Measurements from ENCODE around the gene MDN1. TPM values are rescaled to one million over a fixed set of nuclear protein-coding genes. Genes with fewer than 3 reads are reported as not detected.
A peak's percentile ranks its signal among the peaks of the same experiment; 100 is the strongest.
"Not testable (repeated sequence)": the region's sequence is repeated elsewhere in the genome, so short reads cannot be mapped to it uniquely, and the experiment has no call there.

Gene MDN1
- total RNA-seq, 2 donors from 2014 or later: 27.3 to 30.0 TPM

DNA sequence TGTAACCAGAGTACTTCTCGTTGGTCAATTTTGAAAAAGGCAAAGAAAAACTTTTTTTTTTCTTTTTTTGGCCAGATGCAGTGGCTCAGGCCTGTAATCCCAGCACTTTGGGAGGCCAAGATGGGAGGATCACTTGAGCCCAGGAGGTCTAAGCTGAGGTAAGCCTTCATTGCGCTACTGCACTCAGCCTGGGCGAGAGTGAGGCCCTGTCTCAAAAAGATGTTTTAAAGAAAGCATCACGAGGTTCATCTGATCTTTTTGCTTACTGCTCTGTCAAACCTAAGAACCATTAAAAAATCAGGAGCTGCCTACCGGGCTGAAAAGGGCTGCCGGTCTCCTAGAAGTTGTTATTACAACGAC is 181.7 kb downstream of the MDN1 start:
- intact Hi-C loops (cut with DNase I): no loop called here
- no peak for DNase-seq (ENCODE audit: low spot score)

- intact Hi-C loops (cut with DNase I): not testable (repeated sequence)
Observed at GRCh38 chr6:89636412-89636811, 183.2 kb downstream of the MDN1 start.

DNA sequence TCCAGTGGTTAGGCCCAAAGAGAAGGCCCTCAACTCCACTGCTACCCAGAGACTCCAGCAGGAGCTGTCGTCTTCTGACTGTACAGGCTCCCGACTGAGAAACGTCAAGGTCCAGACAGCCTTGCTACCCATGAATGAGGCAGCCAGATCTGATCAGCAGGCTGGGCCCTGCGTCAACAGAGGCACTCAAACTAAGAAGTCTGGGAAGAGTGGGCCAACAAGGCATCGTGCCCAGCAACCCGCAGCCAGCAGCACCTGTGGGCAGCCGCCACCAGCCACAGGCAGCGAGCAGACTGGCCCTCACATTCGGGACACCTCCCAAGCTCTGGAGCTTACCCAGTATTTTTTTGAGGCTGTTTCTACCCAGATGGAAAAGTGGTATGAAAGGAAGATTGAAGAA is 189.1 kb downstream of the MDN1 start:
- no peak for DNase-seq (ENCODE audit: low spot score)
- intact Hi-C loops (cut with DNase I): no loop called here

More at GRCh38 chr6:89636412-89636811, 183.2 kb downstream of the MDN1 start:
- DNase-seq (ENCODE audit: low spot score): not testable (repeated sequence)

- intact Hi-C loops (cut with DNase I): no loop called here
- no peak for DNase-seq (ENCODE audit: low spot score)
Observed at GRCh38 chr6:89623749-89624148, 195.8 kb downstream of the MDN1 start.

GRCh38 chr6:89619567-89619966 is 200.0 kb downstream of the MDN1 start:
- intact Hi-C loops (cut with DNase I): no loop called here
- no peak for DNase-seq (ENCODE audit: low spot score)

DNA sequence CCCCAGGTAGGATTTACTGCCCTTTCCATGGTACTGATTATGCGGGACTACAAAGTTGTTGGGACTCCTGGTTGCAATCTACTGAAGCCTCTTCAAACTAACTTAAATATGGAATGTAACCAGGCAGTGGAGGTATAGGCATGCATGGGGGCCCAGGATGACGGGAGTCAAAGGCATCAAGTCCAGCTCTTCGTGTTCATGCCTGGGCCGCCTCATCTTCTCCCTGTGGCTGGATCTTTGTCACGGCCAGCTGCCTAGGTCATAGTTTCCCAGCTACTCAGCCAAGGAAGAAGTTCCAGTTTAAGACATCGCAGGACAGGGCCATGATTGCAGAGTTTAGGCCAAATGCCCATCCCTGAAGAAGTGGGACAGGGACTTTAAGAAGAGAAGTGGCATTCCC is 201.6 kb downstream of the MDN1 start:
- no peak for DNase-seq (ENCODE audit: low spot score)
- intact Hi-C loops (cut with DNase I): no loop called here

GRCh38 chr6:89616531-89616930 is 203.1 kb downstream of the MDN1 start:
- intact Hi-C loops (cut with DNase I): no loop called here
- no peak for DNase-seq (ENCODE audit: low spot score)

DNA sequence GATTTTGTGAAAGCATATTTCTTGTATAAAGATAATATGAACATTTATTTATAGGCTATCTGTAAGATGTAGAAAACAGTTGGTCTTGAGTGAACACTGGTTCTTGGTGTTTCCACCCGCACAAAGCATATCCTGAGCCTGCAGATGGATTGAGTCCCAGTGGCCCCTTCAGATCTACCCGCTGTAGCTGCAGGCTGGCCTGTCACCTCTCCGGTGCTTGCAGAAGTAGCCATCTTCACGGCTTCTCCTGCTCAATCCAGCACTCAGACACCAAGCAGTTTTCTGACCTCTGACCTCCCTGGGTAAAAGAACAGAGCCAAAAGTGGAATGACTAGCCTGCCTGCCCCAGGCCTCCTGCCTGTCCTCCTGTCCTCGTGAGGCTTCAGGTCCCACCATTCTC is 203.7 kb downstream of the MDN1 start:
- intact Hi-C loops (cut with DNase I): no loop called here

DNA sequence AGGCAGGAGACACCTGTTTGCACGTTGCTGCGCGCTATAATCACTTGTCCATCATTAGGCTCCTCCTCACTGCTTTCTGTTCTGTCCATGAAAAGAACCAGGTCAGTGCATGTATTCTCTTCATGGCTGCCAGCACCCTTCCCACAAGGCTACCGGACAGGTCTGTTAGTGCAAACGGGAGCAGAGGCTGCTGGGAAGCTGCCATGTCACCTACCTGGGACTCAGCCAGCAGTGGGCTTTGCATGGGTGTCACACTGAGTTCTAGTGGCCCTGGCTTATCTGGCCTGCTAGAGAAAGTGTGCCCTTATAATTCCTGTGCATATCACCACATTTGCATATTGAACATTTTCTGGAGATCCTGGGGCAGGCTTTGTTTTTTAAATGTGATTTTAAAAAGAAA is 205.8 kb downstream of the MDN1 start:
- intact Hi-C loops (cut with DNase I): no loop called here
- DNase-seq (ENCODE audit: low spot score): no peak

More for the DNA sequence above, 203.7 kb downstream of the MDN1 start:
- no peak for DNase-seq (ENCODE audit: low spot score)

- no peak for DNase-seq (ENCODE audit: low spot score)
- intact Hi-C loops (cut with DNase I): no loop called here
Observed at GRCh38 chr6:89612121-89612520, 207.5 kb downstream of the MDN1 start.

DNA sequence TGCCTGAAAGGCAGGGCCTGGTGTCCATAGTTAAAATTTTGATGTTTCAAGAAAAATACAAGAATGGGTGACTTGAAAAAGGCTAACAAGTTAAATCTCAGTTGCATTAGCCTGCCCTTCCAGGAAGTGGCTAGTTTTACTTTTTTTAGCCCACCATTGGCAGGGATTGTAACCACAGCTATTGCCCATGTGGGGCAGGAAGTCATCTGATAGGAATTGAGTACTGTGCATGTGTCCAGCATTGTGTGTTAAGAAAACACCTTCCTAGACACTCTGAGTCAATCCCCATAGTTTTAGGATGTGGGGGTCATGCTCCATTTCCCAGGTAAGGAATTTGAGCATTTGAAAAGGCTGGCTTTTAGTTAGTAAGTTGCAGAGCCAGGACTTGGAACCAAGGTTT is 207.9 kb downstream of the MDN1 start:
- DNase-seq (ENCODE audit: low spot score): no peak
- intact Hi-C loops (cut with DNase I): loop anchor here in 1 of 2 donors (2.0 kb wide), 1 partner anchor 179 kb away; the partner anchor contains the start of gene ANKRD6

DNA sequence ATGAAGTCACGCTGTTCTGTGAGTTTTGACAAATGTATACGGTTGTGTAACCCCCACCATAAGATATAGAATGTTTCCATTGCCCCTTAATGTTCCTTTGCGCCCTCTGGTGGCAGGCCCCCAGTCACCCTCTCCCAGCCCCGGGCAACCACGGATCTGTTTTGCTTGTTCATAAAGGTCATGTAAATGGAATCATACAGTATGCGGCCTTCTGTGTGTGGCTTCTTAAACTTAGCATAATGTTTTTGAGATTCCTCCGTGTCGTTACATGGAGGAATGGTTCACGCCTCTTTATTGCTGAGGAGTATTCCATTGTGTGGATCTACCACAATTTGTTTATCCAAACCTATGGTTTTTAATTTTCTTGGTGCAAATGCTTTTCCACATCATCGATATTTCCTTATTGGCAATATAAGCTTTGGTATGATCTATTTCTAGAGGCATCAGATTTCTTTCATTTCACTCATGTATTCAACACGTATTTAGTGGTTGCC is 209.4 kb downstream of the MDN1 start:
- DNase-seq (ENCODE audit: low spot score): peak; percentile 87
- intact Hi-C loops (cut with DNase I): loop anchor here in 1 of 2 donors (2.0 kb wide), 1 partner anchor 177 kb away; the partner anchor contains the start of gene ANKRD6

GRCh38 chr6:89605861-89606260 is 213.7 kb downstream of the MDN1 start:
- no peak for DNase-seq (ENCODE audit: low spot score)
- intact Hi-C loops (cut with DNase I): loop anchor here in 1 of 2 donors (10.0 kb wide), 1 partner anchor 171 kb away; the partner anchor contains the start of gene ANKRD6

- DNase-seq (ENCODE audit: low spot score): no peak
- intact Hi-C loops (cut with DNase I): loop anchor here in 1 of 2 donors (10.0 kb wide), 1 partner anchor 170 kb away; the partner anchor contains the start of gene ANKRD6
Observed at GRCh38 chr6:89604653-89605052, 214.9 kb downstream of the MDN1 start.

DNA sequence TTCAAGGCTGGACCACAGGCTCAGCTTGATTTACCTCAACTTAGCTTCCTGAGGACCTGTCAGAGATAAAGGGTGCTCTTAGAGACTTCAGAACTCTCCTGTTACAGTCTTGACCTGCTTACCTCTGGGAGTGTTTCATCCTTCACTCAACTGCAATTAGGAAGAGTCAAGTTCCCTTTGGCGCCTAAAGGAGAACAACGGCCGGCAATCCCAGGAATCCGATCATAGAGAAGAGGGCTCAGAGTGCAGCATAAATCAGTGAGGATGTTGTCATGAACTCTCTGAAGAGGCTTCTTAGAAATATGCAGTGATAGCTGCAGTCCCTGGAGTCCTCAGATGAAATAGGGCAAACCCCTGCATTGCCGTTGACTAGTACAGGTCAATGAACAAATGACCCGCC is 217.4 kb downstream of the MDN1 start:
- DNase-seq (ENCODE audit: low spot score): no peak
- intact Hi-C loops (cut with DNase I): loop anchor here in 1 of 2 donors (10.0 kb wide), 1 partner anchor 167 kb away; the partner anchor contains the start of gene ANKRD6

GRCh38 chr6:89599727-89600126 is 219.9 kb downstream of the MDN1 start:
- DNase-seq (ENCODE audit: low spot score): no peak
- intact Hi-C loops (cut with DNase I): loop anchor here in 1 of 2 donors (10.0 kb wide), 1 partner anchor 165 kb away; the partner anchor contains the start of gene ANKRD6

DNA sequence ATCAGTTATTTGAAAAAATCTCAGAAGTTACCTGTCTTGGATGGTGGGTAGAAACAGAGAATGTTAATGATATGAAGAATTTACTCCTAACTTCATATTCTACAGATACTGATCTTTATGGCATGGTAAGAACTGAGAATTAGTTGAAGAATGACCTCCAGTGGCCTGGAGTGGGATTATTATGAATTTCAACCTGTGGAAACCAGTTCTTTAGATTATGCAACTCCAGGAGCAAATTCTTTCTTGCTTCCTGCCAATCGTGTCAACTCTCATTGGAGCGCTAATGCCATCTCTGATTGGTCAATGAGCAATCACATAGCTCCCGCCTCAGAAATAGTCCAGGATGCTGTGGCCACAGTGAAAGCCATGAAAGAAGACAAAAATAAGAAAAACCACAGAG is 221.6 kb downstream of the MDN1 start:
- no peak for DNase-seq (ENCODE audit: low spot score)
- intact Hi-C loops (cut with DNase I): no loop called here

DNA sequence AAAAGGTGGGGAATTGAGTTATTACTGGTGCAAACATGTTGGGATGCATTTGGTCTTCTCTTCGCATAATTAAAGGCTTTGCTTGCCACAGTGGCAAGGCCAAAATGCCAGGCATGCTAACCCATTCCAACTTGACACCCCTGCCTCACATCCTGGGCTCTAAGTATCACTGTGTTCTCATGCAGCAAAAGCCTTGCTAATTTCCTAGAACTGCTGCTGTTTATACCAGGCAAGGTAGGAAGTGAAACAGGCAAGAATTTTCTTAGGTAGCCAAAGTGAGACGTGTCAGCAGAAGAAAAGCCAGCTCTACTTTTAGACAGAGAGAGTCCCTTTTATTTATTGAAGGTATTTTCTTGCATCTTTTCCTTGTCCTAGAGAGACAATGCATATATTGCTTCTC is 222.2 kb downstream of the MDN1 start:
- DNase-seq (ENCODE audit: low spot score): no peak
- intact Hi-C loops (cut with DNase I): no loop called here

- DNase-seq (ENCODE audit: low spot score): no peak
- intact Hi-C loops (cut with DNase I): no loop called here
Observed at GRCh38 chr6:89596484-89596883, 223.1 kb downstream of the MDN1 start.

- intact Hi-C loops (cut with DNase I): no loop called here
- DNase-seq (ENCODE audit: low spot score): no peak
Observed at GRCh38 chr6:89596056-89596455, 223.5 kb downstream of the MDN1 start.

Measured in posterior vena cava (tissue), 2 donors.